C4-2B (cell line): ENCODE results near the gene NCAPD2.
"Not testable (repeated sequence)": the region's sequence is repeated elsewhere in the genome, so short reads cannot be mapped to it uniquely, and the experiment has no call there.

Source experiments
- H3K27ac ChIP-seq: fragments of 450-650 bp; 2 replicates; pipeline ENCODE4 v1.5.1; 2017
- CTCF ChIP-seq: fragments of 450-650 bp; conservative IDR thresholded peaks from 2 replicates; pipeline ENCODE4 v1.5.1; 2017; ENCODE audit warnings: mild to moderate bottlenecking
- ZFX ChIP-seq: fragments of 450-650 bp; IDR thresholded peaks from 2 replicates; pipeline ENCODE4 v1.6.1; 2017

The NCAPD2 gene

GRCh38 chr12:6476489-6476888, 17.4 kb upstream of the NCAPD2 start:
- no peak overlapping the region for H3K27ac ChIP-seq
- TF ChIP-seq CTCF (no peak), ZFX (no peak)

- not testable (repeated sequence) for H3K27ac ChIP-seq
Observed at GRCh38 chr12:6477601-6478377, 16.1 kb upstream of the NCAPD2 start.

- H3K27ac ChIP-seq: no peak overlapping the region
- TF ChIP-seq ZFX (no peak), CTCF (no peak)
Observed at GRCh38 chr12:6478416-6478815, 15.5 kb upstream of the NCAPD2 start.

- no peak overlapping the region for H3K27ac ChIP-seq
- TF ChIP-seq ZFX (no peak), CTCF (no peak)
Observed at GRCh38 chr12:6488240-6488639, 5.7 kb upstream of the NCAPD2 start.

- no peak for TF ChIP-seq ZFX
- TF ChIP-seq CTCF: no peak
- H3K27ac ChIP-seq: no peak overlapping the region
Observed at GRCh38 chr12:6489449-6489848, 4.5 kb upstream of the NCAPD2 start.

- not testable (repeated sequence) for H3K27ac ChIP-seq
Observed at GRCh38 chr12:6490673-6491072, 3.2 kb upstream of the NCAPD2 start.

- TF ChIP-seq ZFX (no peak), CTCF (no peak)
Observed at GRCh38 chr12:6492838-6493496, 935 bp upstream of the NCAPD2 start, which contains the start of gene MRPL51. MRPL51 (minus strand) TSS chr12:6493262; CDS start chr12:6493136, 126 bp downstream.

GRCh38 chr12:6494258-6494743, 399 bp downstream of the NCAPD2 start:
- peak overlapping the region; percentile 93 for H3K27ac ChIP-seq
- no peak for TF ChIP-seq CTCF
- no peak for TF ChIP-seq ZFX

More at GRCh38 chr12:6492838-6493496, 935 bp upstream of the NCAPD2 start, which contains the start of gene MRPL51:
- H3K27ac ChIP-seq: peak within 1 kb of the TSS; percentile 93
